SKM-1 (cell line): Measurements from ENCODE around the gene CCL24.
"Not testable (repeated sequence)": the region's sequence is repeated elsewhere in the genome, so short reads cannot be mapped to it uniquely, and the experiment has no call there.

Source experiments
- DNase-seq: peaks from one replicate; lab custom pipeline; 2025; ENCODE audit not compliant: unreplicated experiment; lab: John Stamatoyannopoulos, UW

CCL24 gene

DNA sequence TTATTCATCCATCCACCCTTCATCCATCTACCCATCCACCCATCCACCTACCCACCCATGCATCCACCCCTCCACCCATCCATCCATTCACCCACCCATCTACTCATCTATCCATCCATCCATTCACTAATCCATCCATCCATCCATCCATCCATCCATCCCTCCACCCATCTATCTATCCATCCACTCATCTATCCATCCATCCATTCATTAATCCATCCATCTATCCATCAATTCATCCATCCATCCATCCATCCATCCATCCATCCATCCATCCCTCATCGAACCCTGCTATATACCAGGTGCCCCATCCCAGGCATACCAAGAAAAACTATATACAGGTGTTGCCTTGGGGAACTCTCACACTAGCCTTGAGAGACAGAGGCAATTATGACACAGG lies 7.1 kb upstream of the CCL24 start:
- no peak for DNase-seq

DNA sequence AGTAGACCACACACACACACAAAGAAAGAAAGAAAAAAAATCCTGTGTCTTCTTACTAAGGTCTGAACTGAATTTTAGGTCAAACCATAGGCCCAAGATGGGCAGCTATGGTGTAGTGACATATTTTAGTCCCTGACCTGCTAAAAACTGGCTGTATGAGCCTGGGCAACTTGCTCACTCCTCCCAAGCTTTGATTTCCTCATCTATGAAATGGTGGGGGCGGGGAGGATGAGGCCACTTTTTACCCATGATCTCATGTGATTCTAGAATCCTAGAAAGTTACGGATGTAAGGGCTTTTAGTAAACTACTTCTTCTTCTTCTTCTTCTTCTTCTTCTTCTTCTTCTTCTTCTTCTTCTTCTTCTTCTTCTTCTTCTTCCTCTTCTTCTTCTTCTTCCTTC lies 6.1 kb upstream of the CCL24 start:
- peak; percentile 12 for DNase-seq

DNA sequence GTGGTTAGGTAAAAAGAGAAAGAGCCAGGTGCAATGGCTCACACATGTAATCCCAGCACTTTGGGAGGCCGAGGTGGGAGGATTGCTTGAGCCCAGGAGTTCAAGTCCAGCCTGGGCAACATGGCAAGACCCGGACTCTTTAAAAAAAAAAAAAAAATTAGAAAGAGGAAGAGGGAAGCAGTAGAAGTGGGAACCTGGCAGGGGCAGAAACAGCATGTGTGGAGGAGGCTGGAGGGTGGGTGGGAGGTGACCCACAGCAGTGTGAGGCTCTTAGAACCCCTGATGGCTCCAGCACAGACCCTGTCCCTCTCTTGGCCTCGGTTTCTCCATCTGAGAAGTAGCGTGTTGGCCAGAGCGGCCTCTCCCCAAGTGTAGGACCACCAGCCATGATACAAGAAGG lies 4.9 kb upstream of the CCL24 start:
- DNase-seq = no peak

GRCh38 chr7:75817116-75817515 lies 3.5 kb upstream of the CCL24 start:
- DNase-seq = peak; percentile 32

GRCh38 chr7:75815418-75816064 lies 1.9 kb upstream of the CCL24 start:
- no peak for DNase-seq

- DNase-seq = no peak
Observed at GRCh38 chr7:75814407-75814947, 871 bp upstream of the CCL24 start.

DNA sequence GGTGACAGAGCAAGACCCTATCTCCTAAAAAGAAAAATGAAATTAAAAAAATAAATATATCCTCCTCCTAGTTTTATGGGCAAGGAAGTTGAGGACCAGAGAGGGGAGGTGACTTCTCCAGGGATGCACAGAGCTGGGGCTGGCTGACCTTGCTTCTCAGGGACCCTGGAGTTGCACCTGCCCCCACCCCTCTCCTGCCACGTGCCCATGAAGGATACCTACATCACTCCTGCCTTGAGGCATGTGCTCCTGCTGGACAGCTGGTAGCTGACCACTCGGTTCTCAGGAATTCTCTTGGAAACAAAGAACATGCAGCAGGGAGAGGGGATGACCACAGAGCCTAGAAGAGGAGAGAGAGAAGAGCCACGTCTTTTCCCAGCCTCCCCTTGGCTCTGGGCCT lies 522 bp downstream of the CCL24 start:
- no peak for DNase-seq

DNA sequence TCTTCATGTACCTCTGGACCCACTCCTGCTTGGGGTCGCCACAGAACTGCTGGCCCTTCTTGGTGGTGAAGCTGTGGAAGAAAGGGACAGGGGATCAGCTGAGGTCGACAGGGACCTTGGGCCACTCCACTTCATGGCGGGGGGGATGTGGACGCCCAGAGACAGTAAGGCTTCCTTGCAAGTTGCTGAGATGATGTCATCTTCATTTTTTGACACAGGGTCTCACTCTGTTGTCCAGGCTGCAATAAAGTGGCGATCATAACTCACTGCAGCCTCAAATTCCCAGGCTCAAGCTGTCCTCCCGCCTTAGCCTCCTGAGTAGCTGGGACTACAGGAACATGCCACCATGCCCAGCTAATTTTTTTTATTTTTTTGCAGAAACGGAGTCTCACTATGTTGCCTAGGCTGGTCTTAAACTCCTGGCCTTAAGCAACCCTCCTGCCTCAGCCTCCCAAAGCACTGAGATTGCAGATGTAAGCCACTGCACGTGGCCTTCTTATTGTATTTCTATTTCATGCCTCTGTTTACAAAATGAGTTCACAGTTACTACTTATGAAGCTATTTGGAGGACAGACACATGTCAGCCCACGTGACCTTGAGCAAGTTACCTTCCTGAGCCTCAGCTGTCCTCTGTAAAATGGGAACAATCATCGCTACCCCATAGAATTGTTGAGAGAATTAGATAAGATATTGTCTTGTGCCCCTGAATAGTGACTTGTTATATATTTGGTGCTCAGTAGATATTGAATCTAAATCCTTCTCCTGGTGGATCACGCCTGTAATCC lies 1.5 kb downstream of the CCL24 start:
- no peak for DNase-seq

GRCh38 chr7:75809396-75809795 lies 4.2 kb downstream of the CCL24 start:
- no peak for DNase-seq

DNA sequence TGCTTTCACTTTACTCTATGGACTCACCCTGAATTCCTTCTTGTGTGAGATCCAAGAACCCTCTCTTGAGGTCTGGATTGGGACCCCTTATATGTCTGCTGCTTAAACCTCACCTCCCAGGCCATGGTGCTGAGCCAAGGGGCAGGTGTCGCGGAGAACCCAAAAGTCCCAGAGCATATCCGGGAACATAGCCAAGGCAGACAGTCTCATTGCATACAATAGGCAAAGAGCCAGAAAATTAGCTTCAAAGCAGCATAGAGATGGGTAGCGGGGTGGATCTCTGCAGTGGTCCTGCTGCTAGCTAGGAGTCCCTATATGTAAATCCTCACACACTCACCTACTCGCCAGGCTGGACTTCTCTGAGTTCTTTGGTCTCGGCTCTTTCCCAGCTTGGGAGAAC lies 5.5 kb downstream of the CCL24 start:
- no peak for DNase-seq

GRCh38 chr7:75807452-75807851 lies 6.2 kb downstream of the CCL24 start:
- DNase-seq = no peak

DNA sequence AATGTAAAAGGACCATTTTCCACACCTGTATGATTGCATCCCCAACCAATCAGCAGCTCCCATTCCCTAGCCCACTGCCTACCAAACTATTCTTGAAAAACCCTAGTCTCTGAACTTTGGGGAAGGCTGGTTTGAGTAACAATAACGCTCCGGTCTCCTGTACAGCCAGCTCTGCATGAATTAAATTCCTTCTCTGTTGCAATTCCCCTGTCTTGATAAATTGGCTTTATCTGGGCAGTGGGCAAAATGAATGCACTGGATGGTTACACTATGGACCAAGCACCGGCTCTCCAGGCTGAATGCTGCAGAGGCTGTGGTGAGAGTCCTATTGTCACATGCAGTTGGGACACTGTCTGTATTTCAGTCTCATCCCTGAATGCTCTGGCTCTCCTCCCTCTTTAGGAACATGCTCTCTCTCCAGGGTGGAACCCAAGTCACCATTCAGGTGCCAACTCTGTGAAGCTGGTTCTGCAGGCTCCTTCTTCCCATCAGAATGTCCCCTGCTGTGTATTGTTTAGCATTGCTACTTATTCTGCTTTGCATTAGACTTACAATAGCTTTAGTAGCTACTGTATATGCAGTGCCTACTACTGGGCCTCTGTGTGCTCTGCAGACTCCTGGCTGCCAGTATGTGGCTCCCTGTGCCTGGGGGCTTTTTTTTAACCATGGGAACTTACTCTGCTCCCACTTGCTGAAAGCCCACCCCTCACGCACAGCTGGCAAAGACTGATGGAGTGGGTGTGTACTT lies 6.9 kb downstream of the CCL24 start:
- no peak for DNase-seq

- no peak for DNase-seq
Observed at GRCh38 chr7:75804705-75805104, 8.9 kb downstream of the CCL24 start.

- no peak for DNase-seq
Observed at GRCh38 chr7:75804004-75804403, 9.6 kb downstream of the CCL24 start.

DNA sequence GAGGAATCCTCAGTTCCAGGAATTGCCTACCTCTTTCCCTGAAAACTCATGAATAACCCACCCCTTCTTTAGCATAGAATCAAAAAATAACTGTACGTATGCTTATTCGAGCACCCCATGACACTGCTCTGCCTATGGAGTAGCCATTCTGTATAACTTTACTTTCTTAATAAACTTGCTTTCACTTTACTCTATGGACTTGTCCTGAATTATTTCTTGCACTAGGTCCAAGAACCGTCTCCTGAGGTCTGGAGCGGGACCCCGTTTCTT lies 11.1 kb downstream of the CCL24 start:
- no peak for DNase-seq

GRCh38 chr7:75798770-75799169 lies 14.8 kb downstream of the CCL24 start:
- no peak for DNase-seq

DNA sequence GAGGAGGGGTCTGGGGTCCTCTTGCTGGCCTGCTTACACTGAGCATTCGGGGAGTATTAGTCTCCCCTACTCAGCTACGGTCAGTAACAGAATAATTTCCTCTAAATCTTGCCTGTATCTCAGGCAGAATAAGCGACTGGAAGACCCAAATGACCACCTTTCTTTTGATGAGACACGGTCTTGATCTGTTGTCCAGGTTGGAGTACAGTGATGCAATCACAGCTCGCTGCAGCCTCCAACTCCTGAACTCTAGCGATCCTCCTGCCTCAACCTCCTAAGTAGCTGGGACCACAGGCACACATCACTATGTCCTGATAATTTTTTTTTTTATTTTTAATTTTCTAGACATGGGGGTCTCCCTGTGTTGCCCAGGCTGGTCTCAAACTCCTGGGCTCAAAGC lies 17.2 kb downstream of the CCL24 start:
- no peak for DNase-seq

- DNase-seq = peak; percentile 86
Observed at GRCh38 chr7:75795831-75796285, 17.7 kb downstream of the CCL24 start.

DNA sequence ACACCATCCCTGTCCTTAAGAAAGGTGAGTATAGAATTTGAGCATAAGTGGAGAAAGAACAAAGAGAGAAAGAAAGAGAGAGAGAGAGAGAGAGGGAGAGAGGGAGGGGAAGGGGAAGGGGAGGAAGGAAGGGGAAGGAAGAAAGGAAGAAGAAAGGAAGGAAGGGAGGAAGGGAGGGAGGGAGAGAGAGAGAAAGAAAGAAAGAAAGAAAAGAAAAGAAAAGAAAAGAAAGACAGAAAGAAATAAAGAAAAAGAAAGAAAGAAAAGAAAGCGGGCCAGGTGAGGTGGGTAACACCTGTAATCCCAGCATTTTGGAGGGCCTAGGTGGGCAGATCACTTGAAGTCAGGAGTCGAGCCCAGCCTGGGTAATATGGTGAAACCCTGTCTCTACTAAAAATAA lies 19.9 kb downstream of the CCL24 start:
- DNase-seq = no peak

DNA sequence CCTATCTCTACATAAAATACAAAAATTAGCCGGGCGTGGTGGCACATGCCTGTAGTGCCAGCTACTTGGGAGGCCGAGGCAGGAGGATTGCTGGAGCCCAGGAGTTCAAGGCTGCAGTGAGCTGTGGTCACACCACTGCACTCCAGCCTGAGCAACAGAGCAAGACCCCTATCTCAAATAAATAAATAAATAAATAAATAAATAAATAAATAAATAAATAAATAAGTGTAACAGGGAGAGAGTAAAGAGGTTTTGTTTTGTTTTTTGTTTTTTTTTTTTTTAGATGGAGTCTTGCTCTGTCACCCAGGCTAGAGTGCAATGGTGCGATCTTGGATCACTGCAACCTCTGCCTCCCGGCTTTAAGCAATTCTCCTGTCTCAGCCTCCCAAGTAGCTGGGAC lies 21.0 kb downstream of the CCL24 start:
- not testable (repeated sequence) for DNase-seq

- no peak for DNase-seq
Observed at GRCh38 chr7:75789361-75789924, 24.2 kb downstream of the CCL24 start.
